BJ (cell line): Measurements from ENCODE around the gene METTL21C. TPM values are rescaled to one million over a fixed set of nuclear protein-coding genes. Genes with fewer than 3 reads are reported as not detected.

Source experiments
- CTCF ChIA-PET: fragments of 350-600 bp; formaldehyde crosslinking; extraction: SDS; loops from one replicate; lab custom pipeline; 2021; ENCODE audit warnings: antibody characterized with exemption, inconsistent platforms; lab: Yijun Ruan, JAX
- POLR2A ChIA-PET: fragments of 300-600 bp; sonication (Branson Sonifier 250); formaldehyde crosslinking; extraction: SDS; loops from one replicate; lab custom pipeline; 2021; ENCODE audit warnings: antibody characterized with exemption; lab: Charles Lee
- DNase-seq: peaks from one replicate; pipeline ENCODE4 v3.0.0-alpha.2; 2011; ENCODE audit warnings: low read depth
- H3K27me3 ChIP-seq: 2 replicates; pipeline ENCODE4 v1.6.0; 2011; ENCODE audit warnings: low read length; ENCODE audit not compliant: control insufficient read depth, insufficient read depth
- H3K36me3 ChIP-seq: 2 replicates; pipeline ENCODE4 v1.5.1; 2011; ENCODE audit warnings: low read length; ENCODE audit not compliant: control insufficient read depth, insufficient read depth
- H3K4me3 ChIP-seq: 2 replicates; pipeline ENCODE4 v1.5.1; 2011; ENCODE audit warnings: low read depth, mild to moderate bottlenecking, control low read depth, low read length
- polyA plus RNA-seq: library from polyadenylated mRNA; depleted of rRNA; stranded (reverse); fragments of >200 nt; gene quantifications from 2 replicates; pipeline ENCODE4 v1.2.3, GENCODE V29; 2011
- TF ChIP-seq, protein P1 (sequence below): IDR thresholded peaks from 2 replicates; pipeline ENCODE4 v1.5.1; 2011; ENCODE audit warnings: low read depth, mild to moderate bottlenecking, control low read depth, inconsistent platforms, low read length, moderate library complexity; ENCODE audit not compliant: insufficient read depth

Gene METTL21C
- polyA plus RNA-seq, 1 experiment = not detected

DNA sequence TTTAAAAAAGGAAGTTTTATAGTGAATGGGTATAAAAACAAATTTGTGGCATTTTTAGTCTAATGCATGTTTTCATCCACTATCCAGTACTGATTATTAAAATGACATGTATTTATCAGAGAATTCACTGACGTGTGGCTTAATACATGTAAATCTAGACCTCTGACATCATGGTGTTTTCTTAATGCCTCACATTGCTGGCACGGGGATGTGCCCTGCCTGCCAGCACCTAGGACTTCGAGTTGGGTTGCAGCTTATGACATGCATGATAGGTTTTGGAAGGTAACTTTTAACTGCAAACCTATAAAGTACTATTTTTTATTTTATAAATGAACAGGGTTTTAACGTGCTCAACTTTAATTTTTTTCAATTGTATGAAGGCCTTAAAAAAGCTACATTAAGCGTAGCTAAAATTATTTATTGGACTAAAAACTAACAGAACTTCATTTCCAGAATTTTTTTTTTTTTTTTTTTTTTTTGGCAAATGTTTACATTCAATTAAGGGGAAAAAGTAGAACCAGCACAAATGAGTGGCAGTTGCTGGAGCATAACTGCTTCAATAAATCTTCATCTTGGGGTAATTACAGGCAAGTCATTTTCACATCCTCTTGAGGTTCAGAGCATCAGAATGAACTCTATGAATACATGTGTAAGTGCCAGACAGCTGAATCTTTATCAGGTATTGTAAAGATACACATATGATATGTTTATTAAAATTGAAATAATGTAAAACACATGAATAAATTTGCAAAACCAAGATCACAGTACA, 16.3 kb downstream of the METTL21C start:
- H3K36me3 ChIP-seq = peaks cover 1% of the 10 kb centered on the region; the same call in 1 of the 2 replicates
- no peak overlapping the region for H3K4me3 ChIP-seq
- TF ChIP-seq, protein P1, sequence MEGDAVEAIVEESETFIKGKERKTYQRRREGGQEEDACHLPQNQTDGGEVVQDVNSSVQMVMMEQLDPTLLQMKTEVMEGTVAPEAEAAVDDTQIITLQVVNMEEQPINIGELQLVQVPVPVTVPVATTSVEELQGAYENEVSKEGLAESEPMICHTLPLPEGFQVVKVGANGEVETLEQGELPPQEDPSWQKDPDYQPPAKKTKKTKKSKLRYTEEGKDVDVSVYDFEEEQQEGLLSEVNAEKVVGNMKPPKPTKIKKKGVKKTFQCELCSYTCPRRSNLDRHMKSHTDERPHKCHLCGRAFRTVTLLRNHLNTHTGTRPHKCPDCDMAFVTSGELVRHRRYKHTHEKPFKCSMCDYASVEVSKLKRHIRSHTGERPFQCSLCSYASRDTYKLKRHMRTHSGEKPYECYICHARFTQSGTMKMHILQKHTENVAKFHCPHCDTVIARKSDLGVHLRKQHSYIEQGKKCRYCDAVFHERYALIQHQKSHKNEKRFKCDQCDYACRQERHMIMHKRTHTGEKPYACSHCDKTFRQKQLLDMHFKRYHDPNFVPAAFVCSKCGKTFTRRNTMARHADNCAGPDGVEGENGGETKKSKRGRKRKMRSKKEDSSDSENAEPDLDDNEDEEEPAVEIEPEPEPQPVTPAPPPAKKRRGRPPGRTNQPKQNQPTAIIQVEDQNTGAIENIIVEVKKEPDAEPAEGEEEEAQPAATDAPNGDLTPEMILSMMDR = no peak
- no peaks in the 10 kb centered on the region for H3K27me3 ChIP-seq
- DNase-seq = no peak
- CTCF ChIA-PET = no interaction called here
- POLR2A ChIA-PET = no interaction called here

DNA sequence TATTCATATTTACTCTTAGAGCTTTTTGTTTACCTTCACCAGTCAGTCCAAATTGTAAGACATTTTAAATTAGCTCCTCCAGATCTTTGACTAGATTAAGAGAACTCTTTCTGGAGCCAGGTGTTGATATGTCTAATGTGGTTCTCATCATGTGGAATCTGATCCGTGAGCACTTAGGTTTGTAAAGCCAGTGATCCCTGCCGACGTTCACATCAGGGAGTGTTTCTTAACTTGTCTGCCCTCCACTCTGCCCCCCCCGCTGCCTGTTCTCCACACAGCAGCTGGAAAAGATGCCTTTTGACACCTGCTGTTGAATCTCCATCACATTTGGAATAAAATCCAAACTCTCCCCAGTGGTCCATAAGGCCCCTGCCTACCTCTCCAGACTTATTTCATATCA, 17.7 kb downstream of the METTL21C start:
- ChIA-PET CTCF (interaction anchor here (0.9 kb wide), 1 partner anchor 22 kb away, joined by 3 read pairs; no protein-coding TSS in a partner anchor), POLR2A (no interaction called here)
- H3K4me3 ChIP-seq = no peak overlapping the region
- DNase-seq = no peak
- TF ChIP-seq, protein P1 = no peak
- H3K27me3 ChIP-seq = no peaks in the 10 kb centered on the region
- peaks cover 3% of the 10 kb centered on the region; the same call in 1 of the 2 replicates for H3K36me3 ChIP-seq

DNA sequence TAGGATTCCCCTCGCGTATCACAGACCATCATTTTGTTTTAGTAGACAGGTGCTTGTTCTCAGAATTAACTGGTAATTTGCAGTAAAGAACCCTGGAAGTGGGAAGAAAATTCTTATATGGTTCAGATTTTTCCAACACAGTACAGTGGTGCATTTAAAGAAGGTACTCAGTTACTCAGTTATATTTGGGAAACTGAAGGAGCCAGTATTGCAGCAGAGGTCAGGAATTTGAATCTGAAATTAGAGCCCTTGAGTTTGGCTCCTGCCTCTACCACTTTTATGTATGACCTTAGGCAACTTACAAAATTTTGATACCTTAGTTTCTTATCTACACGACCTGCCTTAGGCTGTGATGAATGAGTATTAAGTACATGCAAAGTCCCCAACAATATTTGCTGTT, 19.7 kb downstream of the METTL21C start:
- Histone ChIP-seq H3K27me3 (no peaks in the 10 kb centered on the region), H3K36me3 (peaks cover 3% of the 10 kb centered on the region; the same call in 1 of the 2 replicates), H3K4me3 (no peak overlapping the region)
- DNase-seq = no peak
- ChIA-PET POLR2A (no interaction called here), CTCF (no interaction called here)
- TF ChIP-seq, protein P1 = no peak

DNA sequence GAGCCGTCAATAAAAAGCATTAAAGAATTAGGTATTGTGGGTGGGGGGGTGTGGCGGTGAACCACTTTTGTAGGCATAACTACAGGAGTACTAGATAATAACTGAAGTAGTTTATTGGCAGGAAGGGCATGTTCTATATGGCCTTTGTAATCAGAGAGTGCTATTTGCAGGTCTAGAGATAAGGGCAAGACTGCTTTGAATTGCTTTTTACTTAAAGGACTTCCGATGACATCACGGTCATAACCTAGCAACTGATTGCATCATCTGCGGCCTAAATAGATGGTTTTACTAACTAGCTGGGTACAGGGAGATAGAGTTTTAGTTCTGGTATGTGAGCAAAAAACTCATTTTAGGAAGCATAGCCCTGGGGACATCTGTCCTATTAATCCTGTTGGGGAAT, 24.7 kb downstream of the METTL21C start:
- Histone ChIP-seq H3K4me3 (no peak overlapping the region), H3K27me3 (no peaks in the 10 kb centered on the region), H3K36me3 (peaks cover 5% of the 10 kb centered on the region)
- TF ChIP-seq, protein P1 = no peak
- no peak for DNase-seq
- POLR2A ChIA-PET = no interaction called here
- CTCF ChIA-PET = interaction anchor here (1.1 kb wide), 1 partner anchor 12 kb away, joined by 3 read pairs; no protein-coding TSS in a partner anchor

DNA sequence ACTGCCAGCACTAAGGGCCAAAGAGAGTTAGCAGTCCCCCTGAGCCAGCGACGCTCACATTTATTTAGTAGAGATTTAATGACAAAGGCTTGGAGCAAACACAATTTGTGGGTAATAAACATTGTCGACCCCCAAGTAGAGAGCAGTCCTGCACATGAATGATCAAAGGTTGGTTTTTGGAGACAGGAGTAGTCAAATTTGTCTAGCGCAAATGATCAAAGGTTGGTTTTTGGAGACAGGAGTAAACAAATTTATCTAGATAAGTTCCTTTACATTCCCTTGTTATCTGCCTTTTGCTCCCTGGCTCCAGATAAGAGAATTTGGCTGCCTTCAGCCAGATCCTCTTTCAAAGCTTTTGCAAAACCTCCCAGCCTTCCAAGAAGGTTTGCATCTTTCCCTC, 26.9 kb downstream of the METTL21C start:
- TF ChIP-seq, protein P1 = no peak
- ChIA-PET CTCF (no interaction called here), POLR2A (no interaction called here)
- Histone ChIP-seq H3K27me3 (no peaks in the 10 kb centered on the region), H3K36me3 (peaks cover 4% of the 10 kb centered on the region), H3K4me3 (no peak overlapping the region)
- DNase-seq = no peak
